ENCODE results near the gene HABP2.

The HABP2 gene

GRCh38 chr10:113569576-113569975 is 16.7 kb downstream of the HABP2 start:
- TF ChIP-seq CTCF (IDR thresholded peaks at IDR 0.05; ENCODE audit: low read depth, low read length) = no peak
- DNase-seq (ENCODE audit: low read depth in 2 of 2) = no peak
- H3K4me3 ChIP-seq (replicated peaks in 1 of 2; ENCODE audit: low read depth in 2 of 2, low read length in 2 of 2) = no peak overlapping the region

- DNase-seq (ENCODE audit: low read depth in 2 of 2) = no peak
- H3K4me3 ChIP-seq (replicated peaks in 1 of 2; ENCODE audit: low read depth in 2 of 2, low read length in 2 of 2) = no peak overlapping the region
Observed at GRCh38 chr10:113572520-113573290, 19.9 kb downstream of the HABP2 start.

GRCh38 chr10:113573368-113573767 is 20.5 kb downstream of the HABP2 start:
- no peak overlapping the region for H3K4me3 ChIP-seq (replicated peaks in 1 of 2; ENCODE audit: low read depth in 2 of 2, low read length in 2 of 2)
- no peak for DNase-seq (ENCODE audit: low read depth in 2 of 2)
- no peak for TF ChIP-seq CTCF (IDR thresholded peaks at IDR 0.05; ENCODE audit: low read depth, low read length)

More at GRCh38 chr10:113572520-113573290, 19.9 kb downstream of the HABP2 start:
- no peak for TF ChIP-seq CTCF (IDR thresholded peaks at IDR 0.05; ENCODE audit: low read depth, low read length)

- peak; percentile 9 to 11 for DNase-seq (ENCODE audit: low read depth in 2 of 2)
Observed at GRCh38 chr10:113576852-113577251, 24.0 kb downstream of the HABP2 start.

GRCh38 chr10:113578773-113579172 is 25.9 kb downstream of the HABP2 start:
- TF ChIP-seq CTCF (IDR thresholded peaks at IDR 0.05; ENCODE audit: low read depth, low read length) = no peak
- DNase-seq (ENCODE audit: low read depth in 2 of 2) = no peak
- no peak overlapping the region for H3K4me3 ChIP-seq (replicated peaks in 1 of 2; ENCODE audit: low read depth in 2 of 2, low read length in 2 of 2)

More at GRCh38 chr10:113576852-113577251, 24.0 kb downstream of the HABP2 start:
- TF ChIP-seq CTCF (IDR thresholded peaks at IDR 0.05; ENCODE audit: low read depth, low read length) = no peak
- no peak overlapping the region for H3K4me3 ChIP-seq (replicated peaks in 1 of 2; ENCODE audit: low read depth in 2 of 2, low read length in 2 of 2)

GRCh38 chr10:113581092-113581491 is 28.2 kb downstream of the HABP2 start:
- no peak for TF ChIP-seq CTCF (IDR thresholded peaks at IDR 0.05; ENCODE audit: low read depth, low read length)
- no peak for DNase-seq (ENCODE audit: low read depth in 2 of 2)
- H3K4me3 ChIP-seq (replicated peaks in 1 of 2; ENCODE audit: low read depth in 2 of 2, low read length in 2 of 2) = no peak overlapping the region

Data from cardiac fibroblast (primary cell).